Gastrocnemius medialis (tissue), 4 donors: ENCODE data around the gene ZSWIM1. TPM values are rescaled to one million over a fixed set of nuclear protein-coding genes. Genes with fewer than 3 reads are reported as not detected.

Source experiments
- ATAC-seq, 2 donors: fragments of 150-250 bp; one replicate each; pipeline ENCODE4 v1.9.1; 2016
- DNase-seq, 2 donors: peaks; one replicate each; pipeline ENCODE4 v3.0.0-alpha.2; 2019
- H3K27ac ChIP-seq, 4 donors: fragments of 200-600 bp; sonication (generic); 1 replicate in 1 of 4; 2 replicates in 3 of 4; pipeline ENCODE4 v1.5.1; 2016 to 2018; ENCODE audit warnings: mild to moderate bottlenecking in 2 of 4, moderate library complexity in 1 of 4
- H3K27me3 ChIP-seq, 3 donors: fragments of 200-600 bp; sonication (generic) in 2 of 3; 1 replicate in 1 of 3; 2 replicates in 2 of 3; pipeline versions ENCODE4 v1.5.1 to v1.6.0; 2016 to 2019; ENCODE audit warnings: mild to moderate bottlenecking in 1 of 3, moderate library complexity in 1 of 3
- H3K36me3 ChIP-seq, 2 donors: fragments of 200-600 bp; sonication (generic) in 1 of 2; one replicate each; pipeline ENCODE4 v1.5.1; 2017 to 2018
- H3K4me1 ChIP-seq, 2 donors: fragments of 200-600 bp; sonication (generic) in 1 of 2; one replicate each; pipeline ENCODE4 v1.5.1; 2016 to 2017; ENCODE audit warnings: mild to moderate bottlenecking in 2 of 2
- H3K4me3 ChIP-seq, 4 donors: fragments of 200-600 bp; sonication (generic) in 3 of 4; 1 replicate in 1 of 4; 2 replicates in 3 of 4; pipeline ENCODE4 v1.5.1; 2016 to 2019; ENCODE audit warnings: mild to moderate bottlenecking in 2 of 4
- H3K9me3 ChIP-seq, 3 donors: fragments of 200-600 bp; sonication (generic) in 2 of 3; 1 replicate in 1 of 3; 2 replicates in 2 of 3; pipeline ENCODE4 v1.5.1; 2016 to 2019
- CTCF ChIP-seq, 5 experiments: fragments of 450-650 bp in 3 of 5; fragments of 200-600 bp in 2 of 5; sonication (generic) in 2 of 5; IDR thresholded peaks in 4 of 5; conservative IDR thresholded peaks in 1 of 5; 1 replicate in 4 of 5; 2 replicates in 1 of 5; pipeline ENCODE4 v1.5.1; 2016 to 2019; ENCODE audit warnings: antibody characterized with exemption in 5 of 5, mild to moderate bottlenecking in 3 of 5, moderate library complexity in 3 of 5
- POLR2A ChIP-seq, 2 donors: fragments of 450-650 bp; IDR thresholded peaks; one replicate each; pipeline ENCODE4 v1.6.1; 2017; ENCODE audit warnings: antibody characterized with exemption in 2 of 2, mild to moderate bottlenecking in 2 of 2, moderate library complexity in 2 of 2
- in situ Hi-C, 4 donors: fragments of 200-750 bp; cut with MboI; loops; one replicate each; pipeline versions ENCODE4 v1.15.0 to v1.8.0; 2017; ENCODE audit warnings: low sequenced_read_pairs in 4 of 4
- intact Hi-C: fragments of 100-400 bp; cut with DNase I; formaldehyde crosslinking; loops from one replicate; pipeline ENCODE4 v1.15.1; 2023; ENCODE audit warnings: low total_unique reads
- total RNA-seq, 4 donors: library from RNA; depleted of rRNA; stranded (reverse); fragments of >200 nt; gene quantifications; one replicate each; pipeline versions ENCODE4 v1.1.0 to v1.2.3, GENCODE V29; 2016

The ZSWIM1 gene
- total RNA-seq, 4 donors from 2014 or later = 5.7 to 8.5 (median 6.9) TPM

GRCh38 chr20:45905505-45906079, 24.6 kb downstream of the ZSWIM1 start:
- TF ChIP-seq POLR2A (IDR thresholded peaks at IDR 0.05) (no peak), CTCF (IDR thresholded peaks at IDR 0.05 in 4 of 5, conservative IDR thresholded peaks at IDR 0.05 in 1 of 5) (no peak)
- no peaks in the 10 kb centered on the region for H3K9me3 ChIP-seq
- in situ Hi-C loops = no loop called here

GRCh38 chr20:45907219-45907948, 26.4 kb downstream of the ZSWIM1 start:
- intact Hi-C loops = no loop called here
- no peak overlapping the region for H3K4me3 ChIP-seq
- ATAC-seq = no peak
- H3K27me3 ChIP-seq = peaks cover 13 to 15% (median 15%) of the 10 kb centered on the region in 3 donors
- no peaks in the 10 kb centered on the region for H3K36me3 ChIP-seq
- no peak overlapping the region for H3K27ac ChIP-seq
- H3K4me1 ChIP-seq = peaks cover 4 to 14% of the 10 kb centered on the region in 2 donors
- in situ Hi-C loops = no loop called here
- no peaks in the 10 kb centered on the region for H3K9me3 ChIP-seq
- no peak for DNase-seq
- TF ChIP-seq CTCF (IDR thresholded peaks at IDR 0.05 in 4 of 5, conservative IDR thresholded peaks at IDR 0.05 in 1 of 5) (no peak), POLR2A (IDR thresholded peaks at IDR 0.05) (no peak)

More at GRCh38 chr20:45905505-45906079, 24.6 kb downstream of the ZSWIM1 start:
- Histone ChIP-seq H3K4me3 (no peak overlapping the region), H3K27ac (no peak overlapping the region), H3K36me3 (no peaks in the 10 kb centered on the region), H3K27me3 (no peaks in the 10 kb centered on the region), H3K4me1 (no peaks in the 10 kb centered on the region)
- intact Hi-C loops = no loop called here
- no peak for DNase-seq
- ATAC-seq = no peak

- Histone ChIP-seq H3K4me1 (peaks cover 6 to 16% of the 10 kb centered on the region in 2 donors), H3K4me3 (no peak overlapping the region), H3K27ac (no peak overlapping the region), H3K27me3 (peaks cover 15 to 20% (median 19%) of the 10 kb centered on the region in 3 donors), H3K9me3 (no peaks in the 10 kb centered on the region), H3K36me3 (no peaks in the 10 kb centered on the region)
- intact Hi-C loops (no loop called here), in situ Hi-C loops (no loop called here)
- DNase-seq = no peak
- no peak for TF ChIP-seq CTCF (IDR thresholded peaks at IDR 0.05 in 4 of 5, conservative IDR thresholded peaks at IDR 0.05 in 1 of 5)
- no peak for TF ChIP-seq POLR2A (IDR thresholded peaks at IDR 0.05)
- no peak for ATAC-seq
Observed at GRCh38 chr20:45908084-45908483, 27.1 kb downstream of the ZSWIM1 start.

- DNase-seq (no peak), ATAC-seq (no peak)
- Histone ChIP-seq H3K9me3 (no peaks in the 10 kb centered on the region), H3K27me3 (peaks cover 15 to 20% (median 19%) of the 10 kb centered on the region in 3 donors), H3K27ac (no peak overlapping the region), H3K4me3 (no peak overlapping the region), H3K36me3 (no peaks in the 10 kb centered on the region), H3K4me1 (peaks cover 6 to 16% of the 10 kb centered on the region in 2 donors)
- intact Hi-C loops (no loop called here), in situ Hi-C loops (no loop called here)
- TF ChIP-seq CTCF (IDR thresholded peaks at IDR 0.05 in 4 of 5, conservative IDR thresholded peaks at IDR 0.05 in 1 of 5) = no peak
- TF ChIP-seq POLR2A (IDR thresholded peaks at IDR 0.05) = no peak
Observed at GRCh38 chr20:45909336-45909808, 28.3 kb downstream of the ZSWIM1 start.
